GM23338 (cell line): ENCODE results near the gene PAX4. TPM values are rescaled to one million over a fixed set of nuclear protein-coding genes. Genes with fewer than 3 reads are reported as not detected.
A peak's percentile ranks its signal among the peaks of the same experiment; 100 is the strongest.

ENCODE experiments used
- ATAC-seq: fragments of 200-7000 bp; cut with Tn5 transposase; 3 replicates; pipeline ENCODE4 v1.9.1; 2020
- DNase-seq: peaks from one replicate; pipeline ENCODE4 v3.0.0-alpha.2; 2015; ENCODE audit warnings: low spot score
- H2AFZ ChIP-seq: fragments of 200-600 bp; sonication (generic); 2 replicates; pipeline ENCODE4 v1.8.0; 2016; ENCODE audit warnings: antibody characterized with exemption, mild to moderate bottlenecking, moderate library complexity
- H3F3A ChIP-seq: fragments of 200-600 bp; sonication (generic); replicated peaks from 2 replicates; pipeline ENCODE4 v1.8.0; 2017; ENCODE audit warnings: antibody characterized with exemption, mixed run types, low read depth
- H3K27ac ChIP-seq: fragments of 200-600 bp; sonication (generic); 2 replicates; pipeline ENCODE4 v1.6.1; 2016; ENCODE audit warnings: low read depth
- H3K27me3 ChIP-seq: fragments of 200-600 bp; sonication (generic); 2 replicates; pipeline ENCODE4 v1.8.0; 2016; ENCODE audit warnings: mild to moderate bottlenecking, mixed run types, moderate library complexity; ENCODE audit not compliant: insufficient read depth
- H3K36me3 ChIP-seq: fragments of 200-600 bp; sonication (generic); 2 replicates; pipeline ENCODE4 v1.8.0; 2016; ENCODE audit warnings: mild to moderate bottlenecking; ENCODE audit not compliant: insufficient read depth
- H3K4me1 ChIP-seq: fragments of 200-600 bp; sonication (generic); 2 replicates; pipeline ENCODE4 v1.8.0; 2016; ENCODE audit warnings: mild to moderate bottlenecking, moderate library complexity; ENCODE audit not compliant: insufficient read depth
- H3K4me2 ChIP-seq: fragments of 200-600 bp; sonication (generic); 2 replicates; pipeline ENCODE4 v1.7.1; 2017; ENCODE audit warnings: mixed run types
- H3K4me3 ChIP-seq: fragments of 200-600 bp; sonication (generic); 2 replicates; pipeline ENCODE4 v1.6.1; 2016; ENCODE audit warnings: mixed run types
- H3K79me2 ChIP-seq: fragments of 200-600 bp; sonication (generic); replicated peaks from 2 replicates; pipeline ENCODE4 v1.8.0; 2017; ENCODE audit warnings: mild to moderate bottlenecking; ENCODE audit not compliant: insufficient read depth
- H3K9me2 ChIP-seq: fragments of 200-600 bp; sonication (generic); 2 replicates; pipeline ENCODE4 v1.8.0; 2017; ENCODE audit not compliant: insufficient read depth
- H4K20me1 ChIP-seq: fragments of 200-600 bp; sonication (generic); replicated peaks from 2 replicates; pipeline ENCODE4 v1.8.0; 2017; ENCODE audit warnings: mild to moderate bottlenecking; ENCODE audit not compliant: insufficient read depth
- H3K27ac Mint-ChIP-seq: 2 replicates; pipeline ENCODE4 v1.8.0; 2020; ENCODE audit warnings: inconsistent platforms, mild to moderate bottlenecking, moderate library complexity, mixed read lengths
- H3K27me3 Mint-ChIP-seq: 3 replicates; pipeline ENCODE4 v1.8.0; 2022; ENCODE audit warnings: low read depth, mild to moderate bottlenecking, moderate library complexity, mixed read lengths, inconsistent platforms; ENCODE audit not compliant: insufficient read depth, poor library complexity
- H3K36me3 Mint-ChIP-seq: 3 replicates; pipeline ENCODE4 v1.8.0; 2021; ENCODE audit warnings: low read depth, mild to moderate bottlenecking, inconsistent platforms, moderate library complexity, mixed read lengths
- H3K4me1 Mint-ChIP-seq: 3 replicates; pipeline ENCODE4 v1.8.0; 2020; ENCODE audit warnings: mild to moderate bottlenecking, inconsistent platforms, mixed read lengths
- H3K4me3 Mint-ChIP-seq: 3 replicates; pipeline ENCODE4 v1.8.0; 2021; ENCODE audit warnings: moderate library complexity, mild to moderate bottlenecking, inconsistent platforms, mixed read lengths
- H3K9me3 Mint-ChIP-seq: 3 replicates; pipeline ENCODE4 v1.8.0; 2020; ENCODE audit warnings: moderate library complexity, mild to moderate bottlenecking, inconsistent platforms, mixed read lengths
- CREB1 ChIP-seq: fragments of 250-450 bp; sonication (Bioruptor Pico); IDR thresholded peaks from 2 replicates; pipeline ENCODE4 v1.5.0; 2020; ENCODE audit warnings: low read depth, mild to moderate bottlenecking, moderate library complexity
- CTCF ChIP-seq, 2 experiments: fragments of 200-600 bp in 1 of 2; sonication (generic) in 1 of 2; conservative IDR thresholded peaks; 2 replicates each; pipeline versions ENCODE4 v1.5.1 to v1.6.1; 2016 to 2017; ENCODE audit warnings: antibody characterized with exemption in 2 of 2, low read depth in 2 of 2, mild to moderate bottlenecking in 2 of 2, moderate library complexity in 1 of 2
- ETS1 ChIP-seq: IDR thresholded peaks from 2 replicates; pipeline ENCODE4 v1.6.1; 2016; ENCODE audit warnings: antibody characterized with exemption
- EZH2 ChIP-seq: fragments of 200-600 bp; sonication (generic); IDR thresholded peaks from one replicate; pipeline ENCODE4 v1.8.0; 2017; ENCODE audit warnings: antibody characterized with exemption, mild to moderate bottlenecking, low read depth; ENCODE audit not compliant: unreplicated experiment
- EZH2phosphoT487 ChIP-seq: fragments of 200-600 bp; sonication (generic); IDR thresholded peaks from one replicate; pipeline ENCODE4 v1.8.1; 2018; ENCODE audit warnings: antibody characterized with exemption; ENCODE audit not compliant: unreplicated experiment
- JUNB ChIP-seq: IDR thresholded peaks from one replicate; pipeline ENCODE4 v1.6.1; 2016; ENCODE audit warnings: antibody characterized with exemption; ENCODE audit not compliant: unreplicated experiment
- POLR2AphosphoS5 ChIP-seq: IDR thresholded peaks from 2 replicates; pipeline ENCODE4 v1.6.1; 2016; ENCODE audit warnings: antibody characterized with exemption, low read depth
- REST ChIP-seq: IDR thresholded peaks from one replicate; pipeline ENCODE4 v1.6.1; 2018; ENCODE audit warnings: antibody characterized with exemption; ENCODE audit not compliant: unreplicated experiment
- STAT1 ChIP-seq: IDR thresholded peaks from one replicate; pipeline ENCODE4 v1.6.1; 2016; ENCODE audit warnings: antibody characterized with exemption; ENCODE audit not compliant: unreplicated experiment
- ZNF331 ChIP-seq: fragments of 250-450 bp; sonication (Bioruptor Pico); IDR thresholded peaks from 2 replicates; pipeline ENCODE4 v1.5.0; 2020; ENCODE audit warnings: low read depth, mild to moderate bottlenecking, moderate library complexity
- ZNF462 ChIP-seq: fragments of 250-450 bp; sonication (Bioruptor Pico); IDR thresholded peaks from 2 replicates; pipeline ENCODE4 v1.5.0; 2020; ENCODE audit warnings: mild to moderate bottlenecking, moderate library complexity
- polyA plus RNA-seq: library from polyadenylated mRNA; unstranded; fragments of >200 nt; fragmentation: Nextera tagmentation; extraction: Ambion mirVana; gene quantifications from 2 replicates; pipeline ENCODE4 v1.2.1, GENCODE V29; 2016
- total RNA-seq: library from RNA; depleted of rRNA; stranded (reverse); fragments of >200 nt; shearing (Covaris generic); gene quantifications from 2 replicates; pipeline ENCODE4 v1.2.3, GENCODE V29; 2014

PAX4 gene
- total and polyA plus RNA-seq, 2 experiments from 2014 or later = not detected

- TF ChIP-seq ETS1 (no peak), CTCF (conservative IDR thresholded peaks at IDR 0.05; ENCODE audit: low read depth in 2 of 2) (peak; percentile 94 to 98)
These were observed 19.6 kb downstream of the PAX4 start (continued) for GRCh38 chr7:127598318-127598717.

- ATAC-seq = no peak
- no peak overlapping the region for H3K4me3 Mint-ChIP-seq
- no peak overlapping the region for H3K27ac Mint-ChIP-seq
These were observed 22.2 kb downstream of the PAX4 start for GRCh38 chr7:127595737-127596136.

More at GRCh38 chr7:127595737-127596136, 22.2 kb downstream of the PAX4 start:
- Mint-ChIP-seq H3K27me3 (peaks cover 9% of the 10 kb centered on the region), H3K9me3 (no peaks in the 10 kb centered on the region), H3K4me1 (peaks cover 7% of the 10 kb centered on the region), H3K36me3 (peaks cover 12% of the 10 kb centered on the region)
- Histone ChIP-seq H3F3A (no peaks in the 10 kb centered on the region), H2AFZ (no peak overlapping the region), H3K4me3 (no peak overlapping the region), H3K4me2 (no peak overlapping the region), H3K27me3 (no peaks in the 10 kb centered on the region), H3K27ac (no peak overlapping the region), H3K4me1 (0 out of 2 replicates have a peak, but pooled peaks cover under 1% of the 10 kb centered on the region), H3K36me3 (peaks cover 10% of the 10 kb centered on the region; the same call in 1 of the 2 replicates), H4K20me1 (no peaks in the 10 kb centered on the region; the same call in 1 of the 2 replicates), H3K79me2 (no peaks in the 10 kb centered on the region), H3K9me2 (no peaks in the 10 kb centered on the region)
- TF ChIP-seq JUNB = no peak
- no peak for TF ChIP-seq STAT1
- no peak for TF ChIP-seq REST
- no peak for TF ChIP-seq EZH2phosphoT487
- no peak for TF ChIP-seq POLR2AphosphoS5
- TF ChIP-seq CREB1 (CRISPR knock-in tag) = no peak
- no peak for TF ChIP-seq ZNF462 (CRISPR knock-in tag)
- TF ChIP-seq ZNF331 (CRISPR knock-in tag) = no peak
- TF ChIP-seq EZH2 = no peak
- no peak for DNase-seq
